Left cardiac atrium (tissue), 4 donors: Measurements from ENCODE around the gene CA7. TPM values are rescaled to one million over a fixed set of nuclear protein-coding genes. Genes with fewer than 3 reads are reported as not detected.

Source experiments
- ATAC-seq, 2 donors: fragments of 200-7000 bp; cut with Tn5 transposase; one replicate each; pipeline ENCODE4 v1.9.1; 2020; ENCODE audit warnings: mild to moderate bottlenecking in 2 of 2, moderate library complexity in 2 of 2
- DNase-seq: peaks from one replicate; pipeline ENCODE4 v3.0.0-alpha.2; 2020
- intact Hi-C, 2 donors: fragments of 100-400 bp; cut with DNase I; formaldehyde crosslinking; loops; one replicate each; pipeline versions ENCODE4 v1.14.1 to v1.15.1; 2022 to 2023
- long read RNA-seq: library from polyadenylated mRNA; unstranded; transcript quantifications from one replicate; pipeline ENCODE4 v2.0.0, GENCODE V29; 2021
- total RNA-seq, 2 donors: library from RNA; stranded (reverse); fragmentation: NEBNext Ultra II Directional; extraction: Animal tissue kit (Norgen Biotek cat#: 25700); gene quantifications; one replicate each; pipeline ENCODE4 v1.2.1, GENCODE V29; 2021
- donor health status: DM: no; HTN: yes; CAD: no.
- donor health status: DM: no; HTN: yes; CAD: no; lungs with severe emphysema.
- donor health status: DM: yes; HTN: yes; CAD: no.
- donor health status: Dilated cardiomyopathy.

CA7 gene
- not detected for total RNA-seq
- long read RNA-seq = 0 reads

- intact Hi-C loops = no loop called here
- DNase-seq (no peak), ATAC-seq (peak; percentile 34 to 52)
These were observed at the start of gene CA7 for GRCh38 chr16:66844342-66845079. TSS of gene CA7 (plus strand) at chr16:66844414. CDS start at chr16:66844488, 74 bp downstream.

GRCh38 chr16:66798161-66798560 is 46.1 kb upstream of the CA7 start:
- DNase-seq (no peak), ATAC-seq (no peak)
- intact Hi-C loops = no loop called here

- intact Hi-C loops = no loop called here
- DNase-seq (peak; percentile 18), ATAC-seq (no peak)
These were observed 43.4 kb upstream of the CA7 start for GRCh38 chr16:66800856-66801255.

GRCh38 chr16:66801320-66802105 is 42.7 kb upstream of the CA7 start, which contains the start of gene TERB1:
TSS of gene TERB1 (minus strand) at chr16:66801584. CDS start at chr16:66796798, 4,786 bp downstream.
- intact Hi-C loops = no loop called here
- no peak for ATAC-seq
- no peak for DNase-seq

- DNase-seq (no peak), ATAC-seq (no peak)
- intact Hi-C loops = no loop called here
These were observed 42.1 kb upstream of the CA7 start for GRCh38 chr16:66802159-66802558.

GRCh38 chr16:66809765-66810164 is 34.4 kb upstream of the CA7 start:
- no peak for DNase-seq
- intact Hi-C loops = no loop called here
- ATAC-seq = no peak

GRCh38 chr16:66810391-66810790 is 33.8 kb upstream of the CA7 start:
- peak in 1 of 2 donors; percentile 53 for ATAC-seq
- intact Hi-C loops = no loop called here
- DNase-seq = no peak

GRCh38 chr16:66811043-66811442 is 33.2 kb upstream of the CA7 start:
- intact Hi-C loops = no loop called here
- DNase-seq = no peak
- ATAC-seq = no peak

- ATAC-seq = no peak
- intact Hi-C loops = no loop called here
- DNase-seq = no peak
These were observed 29.5 kb upstream of the CA7 start for GRCh38 chr16:66814734-66815133.

GRCh38 chr16:66824006-66824405 is 20.2 kb upstream of the CA7 start:
- DNase-seq = no peak
- intact Hi-C loops = no loop called here
- no peak for ATAC-seq

GRCh38 chr16:66830422-66831404 is 13.5 kb upstream of the CA7 start, which contains the start of gene NAE1:
TSS of gene NAE1 (minus strand) at chr16:66830976. CDS start at chr16:66830899, 77 bp downstream.
- intact Hi-C loops = loop anchor here (2.0 to 5.0 kb wide), 2 partner anchors 37 to 42 kb away; no protein-coding TSS in a partner anchor
- peak; percentile 91 for DNase-seq
- ATAC-seq = peak; percentile 98 to 99

- intact Hi-C loops = loop anchor here in 1 of 2 donors (5.0 kb wide), 1 partner anchor 35 kb away; no protein-coding TSS in a partner anchor
- ATAC-seq (no peak), DNase-seq (no peak)
These were observed 12.0 kb upstream of the CA7 start for GRCh38 chr16:66832190-66832589.

- ATAC-seq (no peak), DNase-seq (no peak)
- intact Hi-C loops = loop anchor here in 1 of 2 donors (5.0 kb wide), 1 partner anchor 35 kb away; no protein-coding TSS in a partner anchor
These were observed 11.4 kb upstream of the CA7 start for GRCh38 chr16:66832661-66833305.

GRCh38 chr16:66834746-66835145 is 9.5 kb upstream of the CA7 start:
- no peak for DNase-seq
- intact Hi-C loops = loop anchor here in 1 of 2 donors (5.0 kb wide), 1 partner anchor 33 kb away; no protein-coding TSS in a partner anchor
- no peak for ATAC-seq

GRCh38 chr16:66840883-66841282 is 3.3 kb upstream of the CA7 start:
- intact Hi-C loops = no loop called here
- no peak for ATAC-seq

GRCh38 chr16:66841366-66841765 is 2.8 kb upstream of the CA7 start:
- intact Hi-C loops = no loop called here
- ATAC-seq (no peak), DNase-seq (no peak)

More at GRCh38 chr16:66840883-66841282, 3.3 kb upstream of the CA7 start:
- no peak for DNase-seq

- intact Hi-C loops = no loop called here
- DNase-seq (no peak), ATAC-seq (no peak)
These were observed 1.4 kb upstream of the CA7 start for GRCh38 chr16:66842765-66843164.

- DNase-seq = no peak
- intact Hi-C loops = no loop called here
- ATAC-seq = no peak
These were observed 1.0 kb upstream of the CA7 start for GRCh38 chr16:66843191-66843590.
